ENCODE measurements around the gene NDUFB8. TPM values are rescaled to one million over a fixed set of nuclear protein-coding genes. Genes with fewer than 3 reads are reported as not detected.

Gene NDUFB8
- total RNA-seq, 2 experiments from 2014 or later = 268 to 300 TPM

Other genes with a start within 250 kb of the NDUFB8 start
- 10 to 100 TPM; 43.1 to 58.6 TPM for gene BLOC1S2, start 243.2 kb downstream of the NDUFB8 start, total RNA-seq
- not detected for gene PKD2L1, start 199.6 kb downstream of the NDUFB8 start, total RNA-seq
- gene SCD, start 182.6 kb downstream of the NDUFB8 start, total RNA-seq = 100 to 1,000 TPM; 121 to 134 TPM
- gene WNT8B, start 66.9 kb downstream of the NDUFB8 start, total RNA-seq = under 1 TPM in 1 of 2 experiments, not detected in 1; 0.41 TPM
- 100 to 1,000 TPM in 1 of 2 experiments, 10 to 100 TPM in 1; 42.9 to 120 TPM for gene SEC31B, start 10.0 kb downstream of the NDUFB8 start, total RNA-seq
- gene HIF1AN, start 6.1 kb upstream of the NDUFB8 start, total RNA-seq = 10 to 100 TPM; 49.2 to 53.6 TPM
- gene PAX2, start 215.7 kb upstream of the NDUFB8 start, total RNA-seq = not detected